ENCODE measurements around the gene DLG2.

The DLG2 gene

GRCh38 chr11:84981301-84981700, 645.8 kb downstream of the DLG2 start:
- no peak overlapping the region for H2AFZ ChIP-seq (ENCODE audit: low read length)
- no peak overlapping the region for H3K9ac ChIP-seq (ENCODE audit: low read length)
- TF ChIP-seq CTCF (IDR thresholded peaks at IDR 0.05; ENCODE audit: low read length) (no peak), EZH2phosphoT487 (IDR thresholded peaks at IDR 0.05; ENCODE audit: low read length) (no peak), EZH2 (optimal IDR thresholded peaks at IDR 0.05; ENCODE audit: low read depth, low read length) (no peak)
- no peak for DNase-seq
- H3K4me3 ChIP-seq (ENCODE audit: low read length) = no peak overlapping the region
- no peaks in the 10 kb centered on the region for H3K79me2 ChIP-seq (ENCODE audit: low read length)
- no peaks in the 10 kb centered on the region for H3F3A ChIP-seq (ENCODE audit: insufficient read depth, low read length)
- H3K4me1 ChIP-seq (ENCODE audit: low read length) = no peaks in the 10 kb centered on the region
- H3K9me3 ChIP-seq (replicated peaks; ENCODE audit: insufficient read depth, low read length) = no peaks in the 10 kb centered on the region
- H3K27ac ChIP-seq (ENCODE audit: low read length) = no peak overlapping the region
- H3K9me2 ChIP-seq (replicated peaks; ENCODE audit: insufficient read depth, low read length) = no peaks in the 10 kb centered on the region
- H3K36me3 ChIP-seq (replicated peaks; ENCODE audit: insufficient read depth, low read length) = no peaks in the 10 kb centered on the region
- H3K27me3 ChIP-seq (replicated peaks; ENCODE audit: insufficient read depth, low read length) = no peaks in the 10 kb centered on the region
- H4K20me1 ChIP-seq (ENCODE audit: insufficient read depth, low read length) = no peaks in the 10 kb centered on the region
- no peak overlapping the region for H3K4me2 ChIP-seq (ENCODE audit: low read depth, low read length)

- H3K4me1 ChIP-seq (ENCODE audit: low read length) = no peaks in the 10 kb centered on the region
- no peaks in the 10 kb centered on the region for H3K9me2 ChIP-seq (replicated peaks; ENCODE audit: insufficient read depth, low read length)
- H3K36me3 ChIP-seq (replicated peaks; ENCODE audit: insufficient read depth, low read length) = no peaks in the 10 kb centered on the region
- DNase-seq = no peak
- no peak overlapping the region for H3K9ac ChIP-seq (ENCODE audit: low read length)
- H3F3A ChIP-seq (ENCODE audit: insufficient read depth, low read length) = no peaks in the 10 kb centered on the region
- TF ChIP-seq CTCF (IDR thresholded peaks at IDR 0.05; ENCODE audit: low read length) = no peak
- no peak for TF ChIP-seq EZH2phosphoT487 (IDR thresholded peaks at IDR 0.05; ENCODE audit: low read length)
- no peak for TF ChIP-seq EZH2 (optimal IDR thresholded peaks at IDR 0.05; ENCODE audit: low read depth, low read length)
- no peak overlapping the region for H3K4me2 ChIP-seq (ENCODE audit: low read depth, low read length)
- no peaks in the 10 kb centered on the region for H4K20me1 ChIP-seq (ENCODE audit: insufficient read depth, low read length)
- H3K79me2 ChIP-seq (ENCODE audit: low read length) = no peaks in the 10 kb centered on the region
- H3K4me3 ChIP-seq (ENCODE audit: low read length) = no peak overlapping the region
- no peak overlapping the region for H3K27ac ChIP-seq (ENCODE audit: low read length)
- H2AFZ ChIP-seq (ENCODE audit: low read length) = no peak overlapping the region
- H3K27me3 ChIP-seq (replicated peaks; ENCODE audit: insufficient read depth, low read length) = no peaks in the 10 kb centered on the region
- H3K9me3 ChIP-seq (replicated peaks; ENCODE audit: insufficient read depth, low read length) = no peaks in the 10 kb centered on the region
These were observed 658.0 kb downstream of the DLG2 start for GRCh38 chr11:84969103-84969502.

GRCh38 chr11:84965484-84965883, 661.7 kb downstream of the DLG2 start:
- H3F3A ChIP-seq (ENCODE audit: insufficient read depth, low read length) = no peaks in the 10 kb centered on the region
- H3K9ac ChIP-seq (ENCODE audit: low read length) = no peak overlapping the region
- no peaks in the 10 kb centered on the region for H4K20me1 ChIP-seq (ENCODE audit: insufficient read depth, low read length)
- no peaks in the 10 kb centered on the region for H3K9me2 ChIP-seq (replicated peaks; ENCODE audit: insufficient read depth, low read length)
- H3K27me3 ChIP-seq (replicated peaks; ENCODE audit: insufficient read depth, low read length) = no peaks in the 10 kb centered on the region
- no peak overlapping the region for H3K4me2 ChIP-seq (ENCODE audit: low read depth, low read length)
- H3K4me3 ChIP-seq (ENCODE audit: low read length) = no peak overlapping the region
- H3K9me3 ChIP-seq (replicated peaks; ENCODE audit: insufficient read depth, low read length) = no peaks in the 10 kb centered on the region
- H2AFZ ChIP-seq (ENCODE audit: low read length) = no peak overlapping the region
- TF ChIP-seq EZH2phosphoT487 (IDR thresholded peaks at IDR 0.05; ENCODE audit: low read length) (no peak), EZH2 (optimal IDR thresholded peaks at IDR 0.05; ENCODE audit: low read depth, low read length) (no peak), CTCF (IDR thresholded peaks at IDR 0.05; ENCODE audit: low read length) (no peak)
- H3K79me2 ChIP-seq (ENCODE audit: low read length) = no peaks in the 10 kb centered on the region
- H3K36me3 ChIP-seq (replicated peaks; ENCODE audit: insufficient read depth, low read length) = no peaks in the 10 kb centered on the region
- H3K4me1 ChIP-seq (ENCODE audit: low read length) = 0 out of 2 replicates have a peak, but pooled peaks cover 5% of the 10 kb centered on the region
- no peak overlapping the region for H3K27ac ChIP-seq (ENCODE audit: low read length)
- no peak for DNase-seq

Data from MM.1S (cell line).